ENCODE data around the gene STAT3. TPM values are rescaled to one million over a fixed set of nuclear protein-coding genes. Genes with fewer than 3 reads are reported as not detected.

The STAT3 gene
- polyA plus RNA-seq, 1 of the 3 experiments (the other 2 are of a cell fraction), result 35.7 TPM

GRCh38 chr17:42274812-42275526 lies 113.3 kb downstream of the STAT3 start:
- peak overlapping the region; percentile 71 for H3K4me3 ChIP-seq (ENCODE audit: low read depth in 2 of 2, low read length in 1 of 2)
- H3K27ac ChIP-seq (ENCODE audit: low read depth in 2 of 2, low read length in 1 of 2), result peak overlapping the region in 1 of 2 experiments; percentile 56; a peak in 3 of 4 replicates
- peaks cover 6% of the 10 kb centered on the region for H3F3A ChIP-seq (replicated peaks; ENCODE audit: insufficient read depth)
- no peaks in the 10 kb centered on the region for H3K36me3 ChIP-seq (replicated peaks in 1 of 2; ENCODE audit: control insufficient read depth in 1 of 2, insufficient read depth in 2 of 2, low read length in 1 of 2)
- TF ChIP-seq RCOR1 (IDR thresholded peaks at IDR 0.05; ENCODE audit: low read length) (0 out of 2 replicates have a peak, but pooled peaks have one; percentile 8), TCF12 (IDR thresholded peaks at IDR 0.05) (no peak), TAF1 (IDR thresholded peaks at IDR 0.05; ENCODE audit: borderline replicate concordance, low read depth, low read length) (0 out of 2 replicates have a peak, but pooled peaks have one; percentile 15)
- H2AFZ ChIP-seq (ENCODE audit: low read depth), result peak overlapping the region; percentile 88
- H3K9me3 ChIP-seq, result no peaks in the 10 kb centered on the region
- 22% methylated on average over 13 of the region's 13 CpGs for WGBS (ENCODE audit: low lambda C conversion rate)
- H3K79me2 ChIP-seq (ENCODE audit: insufficient read depth), result peaks cover 55% of the 10 kb centered on the region
- CTCF ChIA-PET, result interaction anchor here (0.8 to 2.9 kb wide), 8 partner anchors 14 to 148 kb away, joined by 3 to 13 read pairs (median 4); partner anchors contain the start of gene CAVIN1
- H3K4me2 ChIP-seq, result peak overlapping the region; percentile 89
- no peaks in the 10 kb centered on the region for H3K27me3 ChIP-seq (ENCODE audit: insufficient read depth)
- H3K9me2 ChIP-seq, result no peaks in the 10 kb centered on the region
- H3K4me1 ChIP-seq (ENCODE audit: control insufficient read depth in 1 of 2, insufficient read depth in 2 of 2, low read depth in 1 of 2, low read length in 1 of 2), result peaks cover 17 to 21% of the 10 kb centered on the region in 2 experiments
- POLR2A ChIA-PET, result interaction anchor here (1.3 to 1.4 kb wide), 2 partner anchors 53 to 131 kb away, joined by 3 to 4 read pairs; no protein-coding TSS in a partner anchor
- H4K20me1 ChIP-seq (ENCODE audit: insufficient read depth), result peaks cover 32% of the 10 kb centered on the region
- H3K9ac ChIP-seq, result peak overlapping the region; percentile 72
- peak; percentile 25 for DNase-seq

- H4K20me1 ChIP-seq (ENCODE audit: insufficient read depth), result peaks cover 38% of the 10 kb centered on the region
- H3K36me3 ChIP-seq (replicated peaks in 1 of 2; ENCODE audit: control insufficient read depth in 1 of 2, insufficient read depth in 2 of 2, low read length in 1 of 2), result no peaks in the 10 kb centered on the region
- peaks cover 63% of the 10 kb centered on the region for H3K79me2 ChIP-seq (ENCODE audit: insufficient read depth)
- POLR2A ChIA-PET, result no interaction called here
- no peak overlapping the region for H3K27ac ChIP-seq (ENCODE audit: low read depth in 2 of 2, low read length in 1 of 2)
- no peaks in the 10 kb centered on the region for H3K9me3 ChIP-seq
- peak overlapping the region; percentile 89 for H3K4me2 ChIP-seq
- 98% methylated on average over 3 of the region's 3 CpGs for WGBS (ENCODE audit: low lambda C conversion rate)
- H3K27me3 ChIP-seq (ENCODE audit: insufficient read depth), result no peaks in the 10 kb centered on the region
- TF ChIP-seq SIN3A (IDR thresholded peaks at IDR 0.05; ENCODE audit: borderline replicate concordance, low read depth, low read length) (no peak), RAD21 (IDR thresholded peaks at IDR 0.05; ENCODE audit: low read length) (no peak), NRF1 (IDR thresholded peaks at IDR 0.05; ENCODE audit: low read depth, low read length) (no peak), FOXM1 (IDR thresholded peaks at IDR 0.05; ENCODE audit: low read depth) (no peak)
- no peak overlapping the region for H2AFZ ChIP-seq (ENCODE audit: low read depth)
- no peaks in the 10 kb centered on the region for H3K9me2 ChIP-seq
- CTCF ChIA-PET, result interaction anchor here (1.2 to 1.9 kb wide), 4 partner anchors 13 to 132 kb away, joined by 3 to 7 read pairs (median 4); no protein-coding TSS in a partner anchor
- H3K4me1 ChIP-seq (ENCODE audit: control insufficient read depth in 1 of 2, insufficient read depth in 2 of 2, low read depth in 1 of 2, low read length in 1 of 2), result peaks cover 19 to 21% of the 10 kb centered on the region in 2 experiments
- no peak overlapping the region for H3K9ac ChIP-seq
- H3K4me3 ChIP-seq (ENCODE audit: low read depth in 2 of 2, low read length in 1 of 2), result peak overlapping the region in 1 of 2 experiments; percentile 71; a peak in 1 of 4 replicates
- H3F3A ChIP-seq (replicated peaks; ENCODE audit: insufficient read depth), result peaks cover 6% of the 10 kb centered on the region
- DNase-seq, result no peak
Observed at GRCh38 chr17:42274253-42274542, 114.0 kb downstream of the STAT3 start.

- Histone ChIP-seq H4K20me1 (ENCODE audit: insufficient read depth) (peaks cover 38% of the 10 kb centered on the region), H3K79me2 (ENCODE audit: insufficient read depth) (peaks cover 68% of the 10 kb centered on the region), H3K9ac (no peak overlapping the region), H3K4me3 (ENCODE audit: low read depth in 2 of 2, low read length in 1 of 2) (no peak overlapping the region), H3K9me2 (no peaks in the 10 kb centered on the region), H3F3A (replicated peaks; ENCODE audit: insufficient read depth) (peaks cover 6% of the 10 kb centered on the region), H3K4me1 (ENCODE audit: control insufficient read depth in 1 of 2, insufficient read depth in 2 of 2, low read depth in 1 of 2, low read length in 1 of 2) (peaks cover 19 to 21% of the 10 kb centered on the region in 2 experiments), H3K9me3 (no peaks in the 10 kb centered on the region), H2AFZ (ENCODE audit: low read depth) (no peak overlapping the region), H3K36me3 (replicated peaks in 1 of 2; ENCODE audit: control insufficient read depth in 1 of 2, insufficient read depth in 2 of 2, low read length in 1 of 2) (no peaks in the 10 kb centered on the region), H3K27ac (ENCODE audit: low read depth in 2 of 2, low read length in 1 of 2) (no peak overlapping the region), H3K27me3 (ENCODE audit: insufficient read depth) (no peaks in the 10 kb centered on the region), H3K4me2 (no peak overlapping the region; the same call in 1 of the 2 replicates)
- 89% methylated on average over 7 of the region's 7 CpGs for WGBS (ENCODE audit: low lambda C conversion rate)
- ChIA-PET CTCF (interaction anchor here (1.2 to 1.7 kb wide), 2 partner anchors 22 to 52 kb away, joined by 4 to 5 read pairs; no protein-coding TSS in a partner anchor), POLR2A (no interaction called here)
- no peak for DNase-seq
- TF ChIP-seq CHD2 (IDR thresholded peaks at IDR 0.05; ENCODE audit: low read length, partially characterized antibody) (no peak), GATA2 (CRISPR knock-in tag; IDR thresholded peaks at IDR 0.05) (no peak), EZH2phosphoT487 (IDR thresholded peaks at IDR 0.05; ENCODE audit: borderline replicate concordance, low read depth) (no peak), FOXM1 (IDR thresholded peaks at IDR 0.05; ENCODE audit: low read depth) (no peak), TEAD4 (IDR thresholded peaks at IDR 0.05; ENCODE audit: borderline replicate concordance, insufficient read depth) (no peak), GABPA (IDR thresholded peaks at IDR 0.05; ENCODE audit: low read depth) (no peak), MXI1 (IDR thresholded peaks at IDR 0.05; ENCODE audit: low read depth, low read length) (no peak), SMC3 (IDR thresholded peaks at IDR 0.05; ENCODE audit: low read depth, low read length) (no peak), NFIC (IDR thresholded peaks at IDR 0.05; ENCODE audit: borderline replicate concordance) (no peak), TAF1 (IDR thresholded peaks at IDR 0.05; ENCODE audit: borderline replicate concordance, low read depth, low read length) (no peak), FOSL2 (IDR thresholded peaks at IDR 0.05; ENCODE audit: borderline replicate concordance, low read depth) (no peak), MEF2A (IDR thresholded peaks at IDR 0.05; ENCODE audit: borderline replicate concordance, low read depth) (no peak)
Observed at GRCh38 chr17:42273474-42274252, 114.6 kb downstream of the STAT3 start.
